ENCODE measurements around the gene CSGALNACT2.
"Not testable (repeated sequence)": the region's sequence is repeated elsewhere in the genome, so short reads cannot be mapped to it uniquely, and the experiment has no call there.

The CSGALNACT2 gene

DNA sequence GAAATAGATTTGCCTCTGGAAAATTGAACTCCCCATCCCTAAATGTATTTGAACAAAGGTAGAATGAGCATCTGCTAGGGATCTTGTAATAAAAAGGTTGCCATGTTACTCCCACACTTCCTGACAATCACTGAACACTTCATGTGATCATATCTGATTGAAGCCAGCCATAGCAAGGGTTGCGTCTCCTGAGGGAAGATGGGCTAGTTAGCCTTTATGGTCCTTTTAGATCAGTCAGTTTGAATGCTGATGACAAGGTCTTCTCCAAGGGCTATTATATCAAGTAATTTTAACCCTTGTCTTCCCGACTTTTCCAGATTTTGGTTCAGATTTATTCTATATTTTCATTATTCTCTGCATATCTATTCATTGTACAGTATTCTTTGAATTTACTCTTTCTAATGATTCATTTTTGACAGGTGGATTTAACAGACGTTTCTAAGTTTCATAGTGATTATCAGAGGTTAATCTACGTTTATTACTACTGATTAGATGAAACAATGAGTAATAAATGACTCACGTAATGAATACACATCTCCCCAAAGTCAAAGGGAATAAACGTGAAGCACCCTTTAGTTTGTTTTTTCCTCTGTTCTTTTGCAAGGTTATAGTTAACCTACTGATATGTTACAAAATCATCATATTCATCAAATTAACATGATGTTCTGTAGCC is 28.1 kb downstream of the CSGALNACT2 start:
- H3K27ac Mint-ChIP-seq: no peak overlapping the region
- H3K9me3 Mint-ChIP-seq: no peaks in the 10 kb centered on the region
- H3K27me3 Mint-ChIP-seq: no peaks in the 10 kb centered on the region
- peaks cover 50% of the 10 kb centered on the region for H3K36me3 Mint-ChIP-seq
- H3K4me1 Mint-ChIP-seq: peaks cover 7% of the 10 kb centered on the region
- no peak overlapping the region for H3K4me3 Mint-ChIP-seq
- no peak for ATAC-seq

DNA sequence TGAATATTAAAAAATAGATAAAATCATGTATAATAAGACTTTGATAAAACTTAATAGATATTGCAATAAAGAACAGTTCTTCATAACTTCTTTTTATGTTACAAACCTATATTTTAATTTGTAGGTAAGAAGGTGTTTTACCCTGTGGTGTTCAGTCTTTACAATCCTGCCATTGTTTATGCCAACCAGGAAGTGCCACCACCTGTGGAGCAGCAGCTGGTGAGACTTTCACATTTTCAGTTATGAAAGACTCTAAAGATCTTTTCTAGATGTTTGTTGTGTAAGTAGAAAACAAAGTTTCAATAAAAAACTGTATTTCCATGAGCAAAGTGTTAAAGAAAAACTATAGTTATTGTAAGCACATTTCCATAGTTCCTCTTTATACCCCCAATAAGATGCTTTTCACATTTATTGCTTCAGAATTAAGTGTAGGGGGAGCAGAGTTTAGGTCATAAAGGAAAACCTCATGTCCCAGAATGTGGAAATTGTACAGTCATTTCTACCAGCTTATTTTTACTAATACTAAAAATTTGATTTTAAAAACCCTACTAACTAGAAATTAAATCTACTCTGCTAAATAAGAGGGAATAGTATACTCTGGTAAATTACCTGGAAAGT is 28.7 kb downstream of the CSGALNACT2 start:
- no peaks in the 10 kb centered on the region for H3K27me3 Mint-ChIP-seq
- no peaks in the 10 kb centered on the region for H3K9me3 Mint-ChIP-seq
- ATAC-seq: no peak
- peaks cover under 1% of the 10 kb centered on the region for H3K4me1 Mint-ChIP-seq
- H3K36me3 Mint-ChIP-seq: peaks cover 50% of the 10 kb centered on the region
- H3K27ac Mint-ChIP-seq: no peak overlapping the region
- no peak overlapping the region for H3K4me3 Mint-ChIP-seq

DNA sequence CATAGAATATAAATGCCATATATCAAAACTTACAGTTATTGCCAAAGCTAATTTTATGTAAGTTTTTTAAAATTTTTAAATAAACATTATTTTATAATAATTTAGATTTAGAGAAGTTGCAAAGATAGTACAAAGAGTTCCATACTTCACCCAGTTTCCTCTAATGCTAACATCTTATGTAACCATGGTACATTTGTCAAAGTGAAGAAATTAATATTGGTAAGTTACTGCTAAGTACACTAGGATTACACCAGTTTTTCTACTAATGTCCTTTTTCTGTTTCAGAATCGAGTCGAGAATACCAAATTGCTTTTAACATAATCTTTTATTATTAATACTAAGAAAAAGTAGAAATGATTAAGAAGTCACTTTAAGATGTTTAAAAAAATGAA is 29.2 kb downstream of the CSGALNACT2 start:
- H3K27ac Mint-ChIP-seq: no peak overlapping the region
- no peaks in the 10 kb centered on the region for H3K4me1 Mint-ChIP-seq
- no peaks in the 10 kb centered on the region for H3K27me3 Mint-ChIP-seq
- peaks cover 54% of the 10 kb centered on the region for H3K36me3 Mint-ChIP-seq
- H3K9me3 Mint-ChIP-seq: no peaks in the 10 kb centered on the region
- no peak overlapping the region for H3K4me3 Mint-ChIP-seq
- no peak for ATAC-seq

DNA sequence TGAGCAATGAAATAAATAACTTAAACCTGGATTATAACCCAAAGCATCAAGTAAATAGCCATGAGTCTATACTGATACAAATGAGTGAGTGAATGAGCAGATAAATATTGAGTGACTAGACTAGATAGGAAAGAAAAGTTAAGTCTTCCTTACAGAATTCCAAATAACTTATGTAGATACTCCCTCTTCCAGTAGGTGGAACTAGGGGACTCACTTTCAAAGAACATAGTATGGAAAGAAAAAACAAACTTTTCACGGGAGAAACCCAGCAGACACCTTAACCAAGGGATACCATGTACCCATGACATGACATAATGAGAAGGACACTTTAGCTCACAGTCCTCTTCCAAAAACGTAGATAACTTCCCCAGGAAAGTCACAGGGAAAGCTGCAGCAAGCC is 32.2 kb downstream of the CSGALNACT2 start:
- no peak for ATAC-seq
- H3K27me3 Mint-ChIP-seq: no peaks in the 10 kb centered on the region
- peak overlapping the region; percentile 35 for H3K27ac Mint-ChIP-seq
- H3K4me3 Mint-ChIP-seq: no peak overlapping the region
- H3K9me3 Mint-ChIP-seq: peaks cover 3% of the 10 kb centered on the region
- H3K36me3 Mint-ChIP-seq: peaks cover 64% of the 10 kb centered on the region
- H3K4me1 Mint-ChIP-seq: no peaks in the 10 kb centered on the region

DNA sequence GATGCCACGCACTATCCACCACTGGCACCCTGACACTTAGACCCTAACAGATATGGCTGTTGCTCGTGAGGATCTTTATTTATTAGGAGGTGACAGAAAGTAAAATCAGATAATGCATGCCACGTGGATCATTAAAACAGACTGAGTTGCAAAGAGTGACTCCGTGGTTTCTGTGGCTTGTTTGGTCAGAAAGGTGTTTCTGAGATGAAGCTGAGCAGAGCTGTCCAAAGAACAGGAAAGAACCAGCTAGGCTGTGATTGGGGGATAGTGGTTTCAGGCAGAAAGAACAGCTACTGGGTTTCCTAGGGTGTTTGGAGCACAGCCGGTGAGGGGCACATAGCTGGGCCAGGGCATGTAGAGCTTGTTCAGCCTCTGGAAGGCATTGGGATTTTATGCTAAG is 34.4 kb downstream of the CSGALNACT2 start:
- Mint-ChIP-seq H3K4me1 (no peaks in the 10 kb centered on the region), H3K9me3 (peaks cover 7% of the 10 kb centered on the region), H3K4me3 (no peak overlapping the region), H3K36me3 (peaks cover 86% of the 10 kb centered on the region), H3K27me3 (no peaks in the 10 kb centered on the region), H3K27ac (no peak overlapping the region)
- ATAC-seq: no peak

DNA sequence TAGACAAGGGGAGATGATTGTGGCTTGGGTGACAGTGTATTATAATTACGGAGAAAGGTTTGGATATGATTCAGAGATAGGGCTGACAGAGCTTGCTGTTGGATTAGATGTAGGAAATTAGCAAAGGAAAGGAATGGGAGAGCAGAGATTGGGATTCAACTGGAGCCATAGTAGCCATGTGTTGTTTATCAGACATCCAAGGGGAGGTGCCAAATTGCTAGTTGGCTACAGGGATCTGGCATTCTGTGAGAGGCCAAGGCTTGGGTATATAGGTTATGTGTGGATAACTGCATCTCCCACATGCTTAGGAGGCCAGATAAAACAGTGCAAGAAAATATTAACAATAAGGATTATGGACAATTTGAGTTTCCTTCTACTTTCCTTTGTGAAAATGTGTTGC is 34.9 kb downstream of the CSGALNACT2 start:
- Mint-ChIP-seq H3K4me1 (no peaks in the 10 kb centered on the region), H3K27me3 (no peaks in the 10 kb centered on the region), H3K4me3 (no peak overlapping the region), H3K9me3 (peaks cover 7% of the 10 kb centered on the region), H3K36me3 (peaks cover 90% of the 10 kb centered on the region), H3K27ac (no peak overlapping the region)
- ATAC-seq: no peak

DNA sequence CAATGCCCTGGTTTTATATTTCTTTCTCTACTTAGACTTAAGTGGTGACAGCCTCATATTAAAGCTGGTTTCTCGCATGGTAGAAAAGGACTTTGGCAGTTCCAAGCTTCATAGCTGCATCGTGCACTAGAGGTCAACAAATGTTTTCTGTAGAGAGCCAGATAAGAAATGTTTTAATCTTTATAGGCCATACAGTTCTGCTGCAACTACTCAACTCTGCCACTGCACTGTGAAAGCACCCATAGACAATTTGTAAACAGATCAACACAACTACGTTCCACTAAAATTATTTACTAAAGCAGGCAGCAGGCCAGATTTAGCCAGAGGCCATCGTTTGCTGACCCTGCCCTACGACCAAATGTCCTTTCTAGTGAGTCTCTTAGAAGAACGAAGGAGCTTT is 36.7 kb downstream of the CSGALNACT2 start:
- H3K27me3 Mint-ChIP-seq: no peaks in the 10 kb centered on the region
- no peak for ATAC-seq
- H3K4me1 Mint-ChIP-seq: no peaks in the 10 kb centered on the region
- H3K27ac Mint-ChIP-seq: no peak overlapping the region
- H3K4me3 Mint-ChIP-seq: no peak overlapping the region
- peaks cover 10% of the 10 kb centered on the region for H3K9me3 Mint-ChIP-seq
- peaks cover 93% of the 10 kb centered on the region for H3K36me3 Mint-ChIP-seq

DNA sequence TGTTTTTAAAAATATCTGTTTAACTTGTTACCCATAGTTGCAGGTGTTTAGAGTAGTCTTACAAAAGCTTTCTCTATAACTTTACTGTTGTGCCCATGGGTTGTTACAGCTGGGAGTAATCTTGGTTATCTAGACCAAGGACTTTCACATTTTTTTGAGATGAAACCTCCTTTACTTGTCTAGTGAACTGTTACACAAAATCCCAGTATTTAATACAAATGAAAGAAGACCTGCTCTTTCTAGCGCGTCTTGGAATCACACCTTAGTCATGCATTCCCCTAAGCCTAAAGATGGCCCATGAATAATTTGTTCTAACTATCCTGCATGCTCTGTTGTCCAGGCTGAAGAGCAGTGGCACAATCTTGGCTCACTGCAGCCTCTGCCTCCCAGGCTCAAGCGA is 38.0 kb downstream of the CSGALNACT2 start:
- Mint-ChIP-seq H3K27me3 (no peaks in the 10 kb centered on the region), H3K27ac (no peak overlapping the region), H3K4me3 (no peak overlapping the region), H3K36me3 (peaks cover 94% of the 10 kb centered on the region), H3K9me3 (peaks cover 10% of the 10 kb centered on the region), H3K4me1 (no peaks in the 10 kb centered on the region)
- no peak for ATAC-seq

DNA sequence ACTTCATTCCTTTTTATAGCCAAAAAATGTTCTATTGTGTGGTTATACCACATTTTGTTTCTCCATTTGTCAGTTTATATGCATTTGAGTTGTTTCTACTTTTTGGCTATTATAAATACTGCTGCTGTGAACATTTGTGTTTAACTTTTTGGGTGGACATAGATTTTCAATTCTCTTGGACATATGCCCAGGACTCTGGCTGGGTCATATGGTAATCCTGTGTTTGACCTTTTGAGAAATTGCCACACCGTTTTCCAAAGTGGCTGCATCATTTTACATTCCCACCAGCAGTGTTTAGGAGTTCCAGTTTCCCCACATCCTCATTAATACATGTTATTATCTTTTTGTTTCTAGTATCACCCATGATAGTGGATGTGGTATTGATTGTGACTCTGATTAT is 39.4 kb downstream of the CSGALNACT2 start:
- Mint-ChIP-seq H3K27ac (no peak overlapping the region), H3K36me3 (peaks cover 95% of the 10 kb centered on the region), H3K27me3 (no peaks in the 10 kb centered on the region), H3K9me3 (peaks cover 10% of the 10 kb centered on the region), H3K4me3 (no peak overlapping the region), H3K4me1 (no peaks in the 10 kb centered on the region)
- ATAC-seq: no peak

DNA sequence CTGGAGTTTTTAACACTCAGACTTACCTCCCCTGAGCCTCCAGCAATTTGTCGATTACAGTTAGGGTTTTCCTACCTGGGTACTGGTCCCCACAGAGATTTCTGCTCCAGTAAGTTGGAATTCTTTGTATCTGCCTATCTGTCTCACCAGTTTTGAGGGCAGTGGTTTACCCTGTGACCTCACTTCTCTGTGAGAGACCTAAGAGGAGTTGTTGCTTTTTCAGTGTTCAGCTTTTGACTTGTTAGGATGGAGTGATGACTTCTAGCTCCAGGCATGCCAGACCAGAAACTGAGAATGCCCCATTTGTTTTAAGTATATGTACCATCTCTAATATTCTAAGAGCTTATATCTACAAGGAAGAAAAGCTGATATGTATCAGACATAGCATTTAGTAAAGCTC is 42.9 kb downstream of the CSGALNACT2 start:
- no peaks in the 10 kb centered on the region for H3K4me1 Mint-ChIP-seq
- H3K27ac Mint-ChIP-seq: no peak overlapping the region
- H3K9me3 Mint-ChIP-seq: peaks cover 7% of the 10 kb centered on the region
- peaks cover 95% of the 10 kb centered on the region for H3K36me3 Mint-ChIP-seq
- H3K27me3 Mint-ChIP-seq: no peaks in the 10 kb centered on the region
- ATAC-seq: no peak
- no peak overlapping the region for H3K4me3 Mint-ChIP-seq

DNA sequence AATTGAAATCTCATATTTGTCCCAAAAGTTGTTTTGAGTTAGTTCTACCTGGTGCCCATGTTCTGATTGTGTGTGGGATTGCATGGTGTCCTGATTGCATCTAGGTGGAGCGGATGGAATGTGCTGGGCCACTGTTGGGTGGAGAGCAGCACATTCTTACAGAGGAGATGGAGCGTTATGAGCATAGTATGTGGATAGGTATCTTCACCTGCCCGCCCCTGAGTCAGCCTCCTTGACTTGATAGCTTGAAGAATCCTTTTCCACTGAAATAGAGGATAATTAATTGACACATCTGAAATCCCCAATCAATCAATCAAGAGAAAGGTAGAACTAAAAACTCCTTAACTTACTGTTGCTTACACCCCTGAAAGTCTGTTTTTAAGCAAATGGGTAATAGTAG is 45.5 kb downstream of the CSGALNACT2 start:
- H3K4me3 Mint-ChIP-seq, ATAC-seq, H3K9me3 Mint-ChIP-seq, H3K4me1 Mint-ChIP-seq, H3K27ac Mint-ChIP-seq, H3K27me3 Mint-ChIP-seq: not testable (repeated sequence)
- H3K36me3 Mint-ChIP-seq: peaks cover 95% of the 10 kb centered on the region

DNA sequence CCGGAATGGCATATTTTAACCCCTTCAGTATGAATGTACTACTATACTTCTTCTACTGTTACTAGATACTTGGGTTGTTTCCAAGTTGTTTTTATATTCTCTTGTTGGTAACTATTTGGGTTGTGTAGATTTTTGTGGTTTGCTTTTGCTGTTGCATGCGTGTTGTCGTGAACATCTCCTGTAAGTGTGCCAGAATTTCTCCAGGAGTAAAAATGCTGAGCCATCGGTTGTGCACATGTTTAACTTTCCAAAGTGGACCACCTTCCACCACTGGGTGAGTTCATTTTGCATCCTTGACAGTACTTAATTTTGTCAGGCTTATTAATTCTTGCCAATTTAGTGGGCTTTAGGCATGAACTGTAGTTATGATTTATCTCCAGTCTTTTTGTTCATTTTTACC is 47.9 kb downstream of the CSGALNACT2 start:
- no peak for ATAC-seq
- no peak overlapping the region for H3K27ac Mint-ChIP-seq
- no peaks in the 10 kb centered on the region for H3K27me3 Mint-ChIP-seq
- peaks cover 83% of the 10 kb centered on the region for H3K36me3 Mint-ChIP-seq
- no peaks in the 10 kb centered on the region for H3K4me1 Mint-ChIP-seq
- no peaks in the 10 kb centered on the region for H3K9me3 Mint-ChIP-seq
- no peak overlapping the region for H3K4me3 Mint-ChIP-seq

DNA sequence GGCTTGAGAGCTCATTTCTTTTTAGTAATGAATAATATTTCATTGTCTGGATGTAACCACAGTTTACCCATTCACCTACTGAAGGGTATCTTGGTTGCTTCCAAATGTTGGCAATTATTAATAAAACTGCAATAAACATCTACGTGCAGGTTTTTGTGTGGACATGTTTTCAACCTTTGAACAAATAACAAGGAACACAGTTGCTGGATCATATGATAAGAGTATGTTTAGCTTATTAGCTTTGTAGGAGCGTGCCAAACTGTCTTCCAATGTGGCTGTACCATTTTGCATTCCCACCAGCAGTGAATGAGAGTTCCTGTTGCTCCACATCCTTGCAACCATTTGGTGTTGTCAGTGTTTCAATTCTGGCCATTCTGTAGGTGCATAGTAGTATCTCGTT is 49.0 kb downstream of the CSGALNACT2 start:
- H3K27ac Mint-ChIP-seq: no peak overlapping the region
- no peaks in the 10 kb centered on the region for H3K9me3 Mint-ChIP-seq
- H3K4me1 Mint-ChIP-seq: no peaks in the 10 kb centered on the region
- H3K36me3 Mint-ChIP-seq: peaks cover 72% of the 10 kb centered on the region
- no peak for ATAC-seq
- H3K4me3 Mint-ChIP-seq: no peak overlapping the region
- H3K27me3 Mint-ChIP-seq: no peaks in the 10 kb centered on the region

DNA sequence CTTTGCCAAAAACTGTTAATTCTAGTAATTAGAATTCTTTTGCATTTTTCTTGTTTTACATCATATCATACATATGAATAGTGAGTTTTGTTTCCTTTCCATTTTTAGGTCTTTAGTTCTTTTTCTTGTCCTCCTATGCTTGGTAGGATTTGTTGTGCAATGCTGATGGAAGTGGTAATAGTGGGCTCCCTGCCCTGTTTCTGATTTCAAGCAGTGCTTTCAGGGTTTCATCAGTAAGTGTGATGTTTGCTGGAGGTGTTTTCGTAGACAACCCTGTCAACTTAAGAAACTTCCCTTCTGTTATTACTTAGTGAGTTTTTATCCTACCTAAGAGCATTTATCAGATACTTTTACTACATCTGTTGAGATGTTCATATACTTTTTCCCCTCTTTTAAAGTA is 50.5 kb downstream of the CSGALNACT2 start:
- H3K27me3 Mint-ChIP-seq: no peaks in the 10 kb centered on the region
- peaks cover 58% of the 10 kb centered on the region for H3K36me3 Mint-ChIP-seq
- H3K4me3 Mint-ChIP-seq: no peak overlapping the region
- ATAC-seq: no peak
- no peak overlapping the region for H3K27ac Mint-ChIP-seq
- no peaks in the 10 kb centered on the region for H3K4me1 Mint-ChIP-seq
- no peaks in the 10 kb centered on the region for H3K9me3 Mint-ChIP-seq

DNA sequence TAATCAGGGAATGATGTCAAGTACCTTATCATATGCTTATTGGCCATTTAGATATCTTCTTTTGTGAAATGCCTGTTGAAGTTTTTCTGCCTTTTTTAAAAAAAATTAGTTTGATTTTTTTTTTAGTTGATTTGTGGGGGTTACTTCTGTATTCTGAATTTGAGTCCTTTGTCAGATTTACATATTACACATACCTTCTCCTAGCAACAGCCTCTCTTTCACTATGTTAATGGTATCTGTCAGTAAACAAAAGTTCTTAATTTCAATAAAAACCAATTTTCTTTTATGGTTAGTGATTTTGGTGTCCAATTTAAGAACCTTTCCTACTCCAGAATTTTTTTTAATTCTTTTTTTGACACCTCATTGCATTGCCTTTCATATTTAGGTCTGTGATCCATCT is 52.0 kb downstream of the CSGALNACT2 start:
- no peak overlapping the region for H3K4me3 Mint-ChIP-seq
- H3K36me3 Mint-ChIP-seq: peaks cover 47% of the 10 kb centered on the region
- no peak for ATAC-seq
- H3K9me3 Mint-ChIP-seq: no peaks in the 10 kb centered on the region
- H3K4me1 Mint-ChIP-seq: no peaks in the 10 kb centered on the region
- H3K27ac Mint-ChIP-seq: no peak overlapping the region
- no peaks in the 10 kb centered on the region for H3K27me3 Mint-ChIP-seq

DNA sequence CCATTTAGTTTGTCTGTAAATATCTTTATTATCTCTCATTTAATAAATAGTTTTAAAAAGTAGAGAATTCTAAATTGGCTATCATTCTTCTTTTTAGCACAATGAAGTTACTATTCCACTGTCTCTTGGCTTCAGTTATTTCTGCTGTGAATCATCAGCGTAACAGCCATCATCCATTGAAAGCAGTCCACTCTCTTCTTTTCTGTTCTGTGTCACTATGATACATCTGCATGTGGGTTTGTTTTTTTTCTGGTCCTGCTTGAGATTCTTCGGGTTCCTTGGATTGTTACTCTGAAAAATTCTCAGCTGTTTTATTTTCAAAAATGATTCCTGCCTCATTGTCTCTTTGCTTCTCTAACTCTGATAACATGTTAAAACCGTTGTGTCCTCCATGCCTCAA is 52.5 kb downstream of the CSGALNACT2 start:
- peaks cover 42% of the 10 kb centered on the region for H3K36me3 Mint-ChIP-seq
- H3K27me3 Mint-ChIP-seq: no peaks in the 10 kb centered on the region
- H3K27ac Mint-ChIP-seq: no peak overlapping the region
- H3K4me1 Mint-ChIP-seq: no peaks in the 10 kb centered on the region
- no peak overlapping the region for H3K4me3 Mint-ChIP-seq
- ATAC-seq: no peak
- no peaks in the 10 kb centered on the region for H3K9me3 Mint-ChIP-seq

Measured in stimulated activated memory B cell treated with anti-CD40 and anti-IgM and Interleukin-4, amounts not matched to agents 10 μg/mL and 1 μg/mL and 100 μg/mL, for 72 hours (primary cell).